Parathyroid adenoma (tissue), 2 donors: ENCODE data around the gene ACSM2B.
A peak's percentile ranks its signal among the peaks of the same experiment; 100 is the strongest.

Experiments used
- H2AFZ ChIP-seq: fragments of 300-600 bp; sonication (generic); one replicate; pipeline ENCODE4 v1.7.0; 2017; ENCODE audit warnings: antibody characterized with exemption, mild to moderate bottlenecking
- H3K27ac ChIP-seq: fragments of 300-600 bp; sonication (generic); one replicate; pipeline ENCODE4 v1.7.0; 2017
- H3K27me3 ChIP-seq: fragments of 300-600 bp; sonication (generic); one replicate; pipeline ENCODE4 v1.7.0; 2017; ENCODE audit warnings: low read length; ENCODE audit not compliant: control insufficient read depth, insufficient read depth
- H3K36me3 ChIP-seq: fragments of 300-600 bp; sonication (generic); one replicate; pipeline ENCODE4 v1.7.0; 2017; ENCODE audit warnings: low read length; ENCODE audit not compliant: control insufficient read depth, insufficient read depth
- H3K4me1 ChIP-seq: fragments of 300-600 bp; sonication (generic); one replicate; pipeline ENCODE4 v1.7.0; 2017; ENCODE audit warnings: control low read depth
- H3K4me2 ChIP-seq: fragments of 300-600 bp; sonication (generic); one replicate; pipeline ENCODE4 v1.7.0; 2017; ENCODE audit warnings: low read length
- H3K4me3 ChIP-seq: fragments of 300-600 bp; sonication (generic); one replicate; pipeline ENCODE4 v1.7.0; 2017; ENCODE audit warnings: low read depth, low read length
- H3K79me2 ChIP-seq: fragments of 300-600 bp; sonication (generic); one replicate; pipeline ENCODE4 v1.7.0; 2017; ENCODE audit warnings: control low read depth
- H3K9ac ChIP-seq: fragments of 300-600 bp; sonication (generic); one replicate; pipeline ENCODE4 v1.7.0; 2017; ENCODE audit warnings: mild to moderate bottlenecking
- H3K9me3 ChIP-seq: fragments of 300-600 bp; sonication (generic); one replicate; pipeline ENCODE4 v1.7.0; 2017; ENCODE audit warnings: low read length; ENCODE audit not compliant: control insufficient read depth
- TF ChIP-seq, protein P1 (sequence below): fragments of 300-600 bp; sonication (generic); IDR thresholded peaks from one replicate; pipeline ENCODE4 v1.7.0; 2017; ENCODE audit warnings: antibody characterized with exemption, mild to moderate bottlenecking
- donor health status: primary hyperparathyroidism.

Gene ACSM2B

DNA sequence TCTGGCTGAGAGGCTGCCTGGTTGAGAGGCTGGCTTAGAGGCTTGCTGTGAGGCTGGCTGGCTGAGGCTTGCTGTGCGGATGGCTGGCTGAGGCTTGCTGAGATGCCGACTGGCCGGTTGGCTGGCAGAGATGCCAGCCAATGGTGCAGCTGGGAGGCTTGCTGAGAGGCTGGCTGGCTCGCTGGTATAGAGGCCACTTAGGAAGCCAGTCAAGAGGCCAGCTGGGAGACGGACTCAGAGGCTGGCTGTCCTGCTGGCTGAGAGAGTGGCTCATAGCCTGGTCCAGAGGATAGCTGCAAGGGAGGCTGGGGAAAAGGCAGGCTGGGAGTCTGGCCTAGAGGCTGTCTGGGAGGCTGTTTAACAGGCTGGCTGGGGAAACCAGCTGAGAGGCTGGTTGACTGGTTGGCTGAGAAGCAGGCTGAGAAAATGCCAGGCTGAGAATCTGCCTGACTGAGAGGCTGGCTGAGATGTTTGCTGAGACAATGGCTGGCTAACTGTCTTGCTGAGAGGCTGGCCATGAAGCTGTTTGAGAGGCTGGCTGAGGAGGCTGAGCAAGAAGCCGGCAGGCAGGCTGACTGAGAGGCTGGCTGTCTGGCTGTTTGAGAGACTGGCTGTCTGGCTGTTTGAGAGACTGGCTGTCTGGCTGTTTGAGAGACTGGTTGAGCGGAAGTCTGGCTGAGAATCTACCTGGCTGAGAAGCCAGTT, 37.5 kb upstream of the ACSM2B start:
- Histone ChIP-seq H3K4me1 (no peaks in the 10 kb centered on the region), H3K79me2 (no peaks in the 10 kb centered on the region), H2AFZ (no peak overlapping the region), H3K27ac (no peak overlapping the region), H3K27me3 (no peaks in the 10 kb centered on the region), H3K9me3 (no peaks in the 10 kb centered on the region), H3K4me2 (no peak overlapping the region), H3K4me3 (no peak overlapping the region), H3K9ac (no peak overlapping the region), H3K36me3 (no peaks in the 10 kb centered on the region)
- TF ChIP-seq, protein P1, sequence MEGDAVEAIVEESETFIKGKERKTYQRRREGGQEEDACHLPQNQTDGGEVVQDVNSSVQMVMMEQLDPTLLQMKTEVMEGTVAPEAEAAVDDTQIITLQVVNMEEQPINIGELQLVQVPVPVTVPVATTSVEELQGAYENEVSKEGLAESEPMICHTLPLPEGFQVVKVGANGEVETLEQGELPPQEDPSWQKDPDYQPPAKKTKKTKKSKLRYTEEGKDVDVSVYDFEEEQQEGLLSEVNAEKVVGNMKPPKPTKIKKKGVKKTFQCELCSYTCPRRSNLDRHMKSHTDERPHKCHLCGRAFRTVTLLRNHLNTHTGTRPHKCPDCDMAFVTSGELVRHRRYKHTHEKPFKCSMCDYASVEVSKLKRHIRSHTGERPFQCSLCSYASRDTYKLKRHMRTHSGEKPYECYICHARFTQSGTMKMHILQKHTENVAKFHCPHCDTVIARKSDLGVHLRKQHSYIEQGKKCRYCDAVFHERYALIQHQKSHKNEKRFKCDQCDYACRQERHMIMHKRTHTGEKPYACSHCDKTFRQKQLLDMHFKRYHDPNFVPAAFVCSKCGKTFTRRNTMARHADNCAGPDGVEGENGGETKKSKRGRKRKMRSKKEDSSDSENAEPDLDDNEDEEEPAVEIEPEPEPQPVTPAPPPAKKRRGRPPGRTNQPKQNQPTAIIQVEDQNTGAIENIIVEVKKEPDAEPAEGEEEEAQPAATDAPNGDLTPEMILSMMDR, result no peak

DNA sequence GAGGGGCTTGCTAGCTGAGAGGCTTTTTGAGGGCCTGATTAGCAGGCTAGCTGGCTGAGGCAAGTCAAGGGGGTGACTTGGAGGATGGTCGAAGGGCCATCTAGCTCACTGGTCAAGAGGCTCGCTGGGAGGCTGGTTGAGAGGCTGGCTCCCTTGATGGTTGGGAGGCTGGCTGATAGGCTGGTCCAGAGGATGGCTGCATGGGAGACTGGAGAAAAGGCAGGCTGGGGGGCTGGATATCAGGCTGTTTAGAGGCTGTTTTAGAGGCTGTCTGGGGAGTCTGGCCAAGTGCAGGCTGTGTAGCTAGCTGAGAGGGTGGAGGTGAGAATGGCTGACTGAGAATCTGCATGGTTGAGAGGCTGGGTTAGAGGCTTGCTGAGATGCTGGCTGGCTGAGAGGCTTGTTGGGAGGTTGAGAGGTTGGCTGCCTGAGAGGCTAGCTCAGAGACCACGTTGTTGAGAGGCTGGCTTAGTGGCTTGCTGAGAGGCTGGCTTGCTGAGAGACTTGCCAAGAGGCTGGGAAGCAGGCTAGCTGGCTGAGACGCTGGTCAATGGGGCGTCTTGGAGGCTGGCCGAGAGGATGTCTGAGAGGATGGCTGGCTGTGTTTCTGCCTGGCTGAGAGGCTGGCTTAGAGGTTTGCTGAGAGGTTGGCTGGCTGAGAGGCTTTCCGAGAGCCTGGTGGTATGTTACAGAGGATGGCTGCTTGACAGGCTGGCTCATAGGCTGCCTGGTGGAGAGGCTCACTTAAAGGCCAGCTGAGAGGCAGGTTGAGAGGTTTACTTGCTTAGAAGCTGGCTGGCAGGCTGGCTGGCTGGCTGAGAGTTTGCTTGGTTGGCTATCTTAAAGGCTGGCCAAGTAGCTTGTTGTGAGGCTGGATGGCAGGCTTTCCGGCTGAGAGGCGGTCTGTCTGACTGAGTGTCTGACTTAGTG, 36.6 kb upstream of the ACSM2B start:
- no peaks in the 10 kb centered on the region for H3K36me3 ChIP-seq
- H2AFZ ChIP-seq, result no peak overlapping the region
- no peak overlapping the region for H3K9ac ChIP-seq
- no peak overlapping the region for H3K4me2 ChIP-seq
- H3K27me3 ChIP-seq, result no peaks in the 10 kb centered on the region
- H3K4me1 ChIP-seq, result no peaks in the 10 kb centered on the region
- TF ChIP-seq, protein P1, result no peak
- H3K27ac ChIP-seq, result no peak overlapping the region
- H3K4me3 ChIP-seq, result no peak overlapping the region
- no peaks in the 10 kb centered on the region for H3K79me2 ChIP-seq
- no peaks in the 10 kb centered on the region for H3K9me3 ChIP-seq

DNA sequence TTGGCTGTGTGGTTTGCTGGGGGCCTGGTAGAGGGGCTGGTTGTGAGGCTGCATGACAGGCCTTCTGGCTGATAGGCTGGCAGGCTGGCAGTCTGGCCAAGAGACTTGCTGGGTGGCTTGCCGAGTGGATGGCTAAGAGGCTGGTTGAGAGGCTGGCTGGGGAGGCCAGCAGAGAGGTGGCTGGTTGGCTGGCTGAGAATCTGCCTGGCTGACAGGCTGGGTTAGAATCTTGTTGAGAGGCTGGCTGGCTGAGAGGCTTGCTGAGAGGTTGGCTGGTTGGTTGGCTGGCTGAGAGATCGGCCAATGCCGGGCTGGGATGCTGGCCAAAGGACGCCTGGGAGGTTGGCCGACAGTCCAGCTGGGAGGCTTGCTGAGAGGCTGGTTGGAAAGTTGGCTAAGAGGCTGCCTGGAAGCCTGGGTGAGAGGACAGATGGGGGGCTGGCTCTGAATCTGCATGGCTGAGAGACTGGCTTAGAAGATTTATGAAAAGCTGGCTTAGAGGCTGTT, 35.9 kb upstream of the ACSM2B start:
- no peaks in the 10 kb centered on the region for H3K9me3 ChIP-seq
- no peaks in the 10 kb centered on the region for H3K79me2 ChIP-seq
- H3K27me3 ChIP-seq, result no peaks in the 10 kb centered on the region
- H3K9ac ChIP-seq, result no peak overlapping the region
- no peaks in the 10 kb centered on the region for H3K36me3 ChIP-seq
- TF ChIP-seq, protein P1, result no peak
- H3K4me1 ChIP-seq, result no peaks in the 10 kb centered on the region
- no peak overlapping the region for H3K27ac ChIP-seq
- no peak overlapping the region for H3K4me3 ChIP-seq
- no peak overlapping the region for H2AFZ ChIP-seq
- no peak overlapping the region for H3K4me2 ChIP-seq

DNA sequence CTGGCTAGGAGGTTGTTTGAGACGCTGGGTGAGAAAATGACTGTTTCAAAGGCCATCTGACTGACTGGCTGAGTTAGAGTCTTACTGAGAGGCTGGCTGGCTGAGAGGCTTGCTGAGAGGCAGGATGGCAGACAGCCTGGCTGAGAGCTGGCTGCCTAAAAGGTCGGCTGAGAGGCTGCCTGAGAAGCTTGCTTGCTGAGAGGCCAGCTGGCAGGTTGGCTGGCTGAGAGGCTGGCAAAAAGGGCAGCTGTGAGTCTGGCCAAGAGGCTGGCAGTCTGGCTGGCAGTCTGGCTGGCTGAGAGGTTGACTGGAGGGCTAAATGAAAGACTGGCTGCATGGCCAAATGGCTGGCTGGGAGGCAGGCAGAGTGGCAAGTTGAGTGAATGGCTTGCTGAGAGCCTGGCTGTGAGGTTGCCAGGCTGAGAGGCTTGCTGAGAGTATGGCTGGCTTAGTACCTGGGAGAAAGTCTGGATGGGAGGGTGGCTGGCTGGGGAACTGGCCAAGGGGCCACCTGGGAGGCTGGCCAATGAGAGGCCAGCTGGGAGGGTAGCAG, 35.3 kb upstream of the ACSM2B start:
- Histone ChIP-seq H3K27me3 (no peaks in the 10 kb centered on the region), H3K4me1 (no peaks in the 10 kb centered on the region), H2AFZ (peak overlapping the region; percentile 22), H3K4me2 (no peak overlapping the region), H3K79me2 (no peaks in the 10 kb centered on the region), H3K4me3 (no peak overlapping the region), H3K27ac (no peak overlapping the region), H3K9ac (no peak overlapping the region), H3K36me3 (no peaks in the 10 kb centered on the region), H3K9me3 (no peaks in the 10 kb centered on the region)
- TF ChIP-seq, protein P1, result no peak
